ENCODE data around the gene LAMP2.
A peak's percentile ranks its signal among the peaks of the same experiment; 100 is the strongest.
"Not testable (repeated sequence)": the region's sequence is repeated elsewhere in the genome, so short reads cannot be mapped to it uniquely, and the experiment has no call there.

Gene LAMP2

GRCh38 chrX:120468825-120469525 is at the start of gene LAMP2:
TSS of gene LAMP2 (minus strand) at chrX:120469296. CDS start at chrX:120469169, 127 bp downstream.
- DNase-seq (ENCODE audit: low read depth in 4 of 4, low spot score in 1 of 4), result peak; percentile 47 to 69 (median 60)

GRCh38 chrX:120517936-120518335 is 48.8 kb upstream of the LAMP2 start:
- no peak for DNase-seq (ENCODE audit: low read depth in 4 of 4, low spot score in 1 of 4)

GRCh38 chrX:120514236-120514635 is 45.1 kb upstream of the LAMP2 start:
- DNase-seq (ENCODE audit: low read depth in 4 of 4, low spot score in 1 of 4), result no peak

GRCh38 chrX:120512627-120513026 is 43.5 kb upstream of the LAMP2 start:
- DNase-seq (ENCODE audit: low read depth in 4 of 4, low spot score in 1 of 4), result no peak

- no peak for DNase-seq (ENCODE audit: low read depth in 4 of 4, low spot score in 1 of 4)
These were observed 43.1 kb upstream of the LAMP2 start for GRCh38 chrX:120512222-120512621.

- DNase-seq (ENCODE audit: low read depth in 4 of 4, low spot score in 1 of 4), result no peak
These were observed 35.5 kb upstream of the LAMP2 start for GRCh38 chrX:120504569-120504968.

- DNase-seq (ENCODE audit: low read depth in 4 of 4, low spot score in 1 of 4), result no peak
These were observed 30.4 kb upstream of the LAMP2 start for GRCh38 chrX:120499301-120500072.

- DNase-seq (ENCODE audit: low read depth in 4 of 4, low spot score in 1 of 4), result not testable (repeated sequence)
These were observed 21.0 kb upstream of the LAMP2 start for GRCh38 chrX:120490119-120490518.

GRCh38 chrX:120486786-120487185 is 17.7 kb upstream of the LAMP2 start:
- no peak for DNase-seq (ENCODE audit: low read depth in 4 of 4, low spot score in 1 of 4)

- DNase-seq (ENCODE audit: low read depth in 4 of 4, low spot score in 1 of 4), result peak in 2 of 4 experiments; percentile 18 to 27
These were observed 16.8 kb upstream of the LAMP2 start for GRCh38 chrX:120485638-120486520.

GRCh38 chrX:120485315-120485637 is 16.2 kb upstream of the LAMP2 start:
- no peak for DNase-seq (ENCODE audit: low read depth in 4 of 4, low spot score in 1 of 4)

GRCh38 chrX:120477453-120477852 is 8.4 kb upstream of the LAMP2 start:
- no peak for DNase-seq (ENCODE audit: low read depth in 4 of 4, low spot score in 1 of 4)

GRCh38 chrX:120476714-120477113 is 7.6 kb upstream of the LAMP2 start:
- DNase-seq (ENCODE audit: low read depth in 4 of 4, low spot score in 1 of 4), result no peak

- DNase-seq (ENCODE audit: low read depth in 4 of 4, low spot score in 1 of 4), result not testable (repeated sequence)
These were observed 6.4 kb upstream of the LAMP2 start for GRCh38 chrX:120475447-120475846.

GRCh38 chrX:120474085-120474484 is 5.0 kb upstream of the LAMP2 start:
- DNase-seq (ENCODE audit: low read depth in 4 of 4, low spot score in 1 of 4), result no peak

- not testable (repeated sequence) for DNase-seq (ENCODE audit: low read depth in 4 of 4, low spot score in 1 of 4)
These were observed 561 bp upstream of the LAMP2 start for GRCh38 chrX:120469657-120470056.

- no peak for DNase-seq (ENCODE audit: low read depth in 4 of 4, low spot score in 1 of 4)
These were observed 644 bp downstream of the LAMP2 start for GRCh38 chrX:120468479-120468824.

GRCh38 chrX:120468071-120468470 is 1.0 kb downstream of the LAMP2 start:
- no peak for DNase-seq (ENCODE audit: low read depth in 4 of 4, low spot score in 1 of 4)

GRCh38 chrX:120464411-120464810 is 4.7 kb downstream of the LAMP2 start:
- no peak for DNase-seq (ENCODE audit: low read depth in 4 of 4, low spot score in 1 of 4)

GRCh38 chrX:120463241-120463640 is 5.9 kb downstream of the LAMP2 start:
- no peak for DNase-seq (ENCODE audit: low read depth in 4 of 4, low spot score in 1 of 4)

GRCh38 chrX:120462370-120462769 is 6.7 kb downstream of the LAMP2 start:
- no peak for DNase-seq (ENCODE audit: low read depth in 4 of 4, low spot score in 1 of 4)

- DNase-seq (ENCODE audit: low read depth in 4 of 4, low spot score in 1 of 4), result no peak
These were observed 9.8 kb downstream of the LAMP2 start for GRCh38 chrX:120459309-120459708.
